K562 treated with DMSO at 1 percent for 12 hours (cell line): ENCODE measurements around the gene GJB3. TPM values are rescaled to one million over a fixed set of nuclear protein-coding genes. Genes with fewer than 3 reads are reported as not detected.

Source experiments
- total RNA-seq: library from RNA; unstranded; fragments of 300-600 nt; gene quantifications from 2 replicates; pipeline ENCODE4 v1.2.3, GENCODE V29; 2022; ENCODE audit not compliant: insufficient read depth

GJB3 gene
- total RNA-seq: not detected in 2 replicates

GRCh38 chr1:34781071-34781843 is at the start of gene GJB3:
TSS of gene GJB3 (plus strand) at chr1:34781214. CDS start at chr1:34784763, 3,549 bp downstream.

GRCh38 chr1:34754964-34755637 is 25.9 kb upstream of the GJB3 start, which contains the start of gene GJB5:
TSS of gene GJB5 (plus strand) at chr1:34755047. CDS start at chr1:34757331, 2,284 bp downstream.

GRCh38 chr1:34759503-34760357 is 21.3 kb upstream of the GJB3 start, which contains the start of gene GJB4:
TSS of gene GJB4 (plus strand) at chr1:34759740. CDS start at chr1:34761255, 1,515 bp downstream.

GRCh38 chr1:34792868-34793727 is 12.1 kb downstream of the GJB3 start, which contains the start of gene GJA4:
TSS of gene GJA4 (plus strand) at chr1:34792999. CDS start at chr1:34794214, 1,215 bp downstream.

Other genes starting within 250 kb of the GJB3 start
- gene GJB5, start 26.2 kb upstream of the GJB3 start, total RNA-seq: not detected in 2 replicates
- not detected in 2 replicates for gene GJB4, start 21.5 kb upstream of the GJB3 start, total RNA-seq
- gene GJA4, start 11.8 kb downstream of the GJB3 start, total RNA-seq: not detected in 2 replicates
- gene SMIM12, start 78.5 kb downstream of the GJB3 start, total RNA-seq: 44.9 and 51.7 TPM in 2 replicates
- not detected in 2 replicates for gene DLGAP3, start 148.4 kb downstream of the GJB3 start, total RNA-seq
- 20.5 and 29.1 TPM in 2 replicates for gene TMEM35B, start 204.1 kb downstream of the GJB3 start, total RNA-seq